Measurements from ENCODE around the gene ASIC5. TPM values are rescaled to one million over a fixed set of nuclear protein-coding genes. Genes with fewer than 3 reads are reported as not detected.

The ASIC5 gene, protein sequence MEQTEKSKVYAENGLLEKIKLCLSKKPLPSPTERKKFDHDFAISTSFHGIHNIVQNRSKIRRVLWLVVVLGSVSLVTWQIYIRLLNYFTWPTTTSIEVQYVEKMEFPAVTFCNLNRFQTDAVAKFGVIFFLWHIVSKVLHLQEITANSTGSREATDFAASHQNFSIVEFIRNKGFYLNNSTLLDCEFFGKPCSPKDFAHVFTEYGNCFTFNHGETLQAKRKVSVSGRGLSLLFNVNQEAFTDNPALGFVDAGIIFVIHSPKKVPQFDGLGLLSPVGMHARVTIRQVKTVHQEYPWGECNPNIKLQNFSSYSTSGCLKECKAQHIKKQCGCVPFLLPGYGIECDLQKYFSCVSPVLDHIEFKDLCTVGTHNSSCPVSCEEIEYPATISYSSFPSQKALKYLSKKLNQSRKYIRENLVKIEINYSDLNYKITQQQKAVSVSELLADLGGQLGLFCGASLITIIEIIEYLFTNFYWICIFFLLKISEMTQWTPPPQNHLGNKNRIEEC
- not detected for polyA plus RNA-seq (2013, experiment 1 of 2)
- polyA plus RNA-seq (2013, experiment 2 of 2), result not detected

GRCh38 chr4:155866177-155866576 lies at the start of gene ASIC5:
TSS of gene ASIC5 (minus strand) at chr4:155866277. CDS start at chr4:155866226, 51 bp downstream.
- Histone ChIP-seq H3K79me1 (replicated peaks; ENCODE audit: low read length, poor library complexity, severe bottlenecking) (no peaks in the 10 kb centered on the region), H3K36me3 (ENCODE audit: control insufficient read depth in 1 of 2, insufficient read depth in 2 of 2, low read depth in 1 of 2, low read length in 2 of 2) (no peaks in the 10 kb centered on the region), H3K9me3 (ENCODE audit: control insufficient read depth, low read length) (no peaks in the 10 kb centered on the region), H4K91ac (ENCODE audit: low read length) (no peak within 1 kb of the TSS), H3K23ac (ENCODE audit: low read length in 2 of 2) (no peak within 1 kb of the TSS), H2AFZ (ENCODE audit: low read depth, low read length) (no peak within 1 kb of the TSS), H3K18ac (ENCODE audit: low read depth in 1 of 2, low read length in 2 of 2) (no peak within 1 kb of the TSS), H3K27ac (ENCODE audit: low read length, poor library complexity, severe bottlenecking) (no peak within 1 kb of the TSS), H3K9ac (ENCODE audit: low read length) (no peak within 1 kb of the TSS), H3K4me3 (ENCODE audit: insufficient read depth in 1 of 2, low read depth in 1 of 2, low read length in 2 of 2) (no peak within 1 kb of the TSS), H3K14ac (ENCODE audit: low read length in 2 of 2) (no peak within 1 kb of the TSS), H3K4ac (ENCODE audit: low read depth in 1 of 2, low read length in 2 of 2) (no peak within 1 kb of the TSS), H3K4me1 (ENCODE audit: control insufficient read depth, insufficient read depth, low read depth, low read length) (no peaks in the 10 kb centered on the region), H3K4me2 (ENCODE audit: low read length, poor library complexity, severe bottlenecking) (no peak within 1 kb of the TSS), H4K8ac (ENCODE audit: low read length) (no peak within 1 kb of the TSS), H2BK120ac (ENCODE audit: low read depth, low read length) (no peak within 1 kb of the TSS), H2BK12ac (ENCODE audit: low read length in 2 of 2) (no peak within 1 kb of the TSS), H2BK15ac (ENCODE audit: low read depth, poor library complexity, severe bottlenecking) (no peak within 1 kb of the TSS), H3K27me3 (ENCODE audit: control insufficient read depth in 1 of 2, insufficient read depth in 1 of 2, low read length in 2 of 2) (no peaks in the 10 kb centered on the region), H2BK5ac (ENCODE audit: low read depth, low read length, poor library complexity, severe bottlenecking) (no peak within 1 kb of the TSS), H2AK5ac (ENCODE audit: low read length, severe bottlenecking) (no peak within 1 kb of the TSS)
- WGBS, result no CpG with 5 or more reads among the region's 1 CpG
- no peak for DNase-seq

- H3K36me3 ChIP-seq (ENCODE audit: control insufficient read depth in 1 of 2, insufficient read depth in 2 of 2, low read depth in 1 of 2, low read length in 2 of 2), result no peaks in the 10 kb centered on the region
- H2BK15ac ChIP-seq (ENCODE audit: low read depth, poor library complexity, severe bottlenecking), result no peak overlapping the region
- no peak overlapping the region for H2BK5ac ChIP-seq (ENCODE audit: low read depth, low read length, poor library complexity, severe bottlenecking)
- no peaks in the 10 kb centered on the region for H3K9me3 ChIP-seq (ENCODE audit: control insufficient read depth, low read length)
- DNase-seq, result no peak
- H2BK12ac ChIP-seq (ENCODE audit: low read length in 2 of 2), result no peak overlapping the region
- H3K4ac ChIP-seq (ENCODE audit: low read depth in 1 of 2, low read length in 2 of 2), result no peak overlapping the region
- H2AK5ac ChIP-seq (ENCODE audit: low read length, severe bottlenecking), result no peak overlapping the region
- no peak overlapping the region for H3K27ac ChIP-seq (ENCODE audit: low read length, poor library complexity, severe bottlenecking)
- H2BK120ac ChIP-seq (ENCODE audit: low read depth, low read length), result no peak overlapping the region
- WGBS, result 80% methylated on average over 2 of the region's 5 CpGs
- no peak overlapping the region for H2AFZ ChIP-seq (ENCODE audit: low read depth, low read length)
- H3K4me2 ChIP-seq (ENCODE audit: low read length, poor library complexity, severe bottlenecking), result no peak overlapping the region
- H3K4me3 ChIP-seq (ENCODE audit: insufficient read depth in 1 of 2, low read depth in 1 of 2, low read length in 2 of 2), result no peak overlapping the region
- no peak overlapping the region for H3K23ac ChIP-seq (ENCODE audit: low read length in 2 of 2)
- no peaks in the 10 kb centered on the region for H3K27me3 ChIP-seq (ENCODE audit: control insufficient read depth in 1 of 2, insufficient read depth in 1 of 2, low read length in 2 of 2)
- no peak overlapping the region for H4K8ac ChIP-seq (ENCODE audit: low read length)
- no peaks in the 10 kb centered on the region for H3K79me1 ChIP-seq (replicated peaks; ENCODE audit: low read length, poor library complexity, severe bottlenecking)
- H3K9ac ChIP-seq (ENCODE audit: low read length), result no peak overlapping the region
- H3K14ac ChIP-seq (ENCODE audit: low read length in 2 of 2), result no peak overlapping the region
- no peaks in the 10 kb centered on the region for H3K4me1 ChIP-seq (ENCODE audit: control insufficient read depth, insufficient read depth, low read depth, low read length)
- no peak overlapping the region for H4K91ac ChIP-seq (ENCODE audit: low read length)
- H3K18ac ChIP-seq (ENCODE audit: low read depth in 1 of 2, low read length in 2 of 2), result no peak overlapping the region
These were observed 48.7 kb upstream of the ASIC5 start for GRCh38 chr4:155914782-155915181.

DNA sequence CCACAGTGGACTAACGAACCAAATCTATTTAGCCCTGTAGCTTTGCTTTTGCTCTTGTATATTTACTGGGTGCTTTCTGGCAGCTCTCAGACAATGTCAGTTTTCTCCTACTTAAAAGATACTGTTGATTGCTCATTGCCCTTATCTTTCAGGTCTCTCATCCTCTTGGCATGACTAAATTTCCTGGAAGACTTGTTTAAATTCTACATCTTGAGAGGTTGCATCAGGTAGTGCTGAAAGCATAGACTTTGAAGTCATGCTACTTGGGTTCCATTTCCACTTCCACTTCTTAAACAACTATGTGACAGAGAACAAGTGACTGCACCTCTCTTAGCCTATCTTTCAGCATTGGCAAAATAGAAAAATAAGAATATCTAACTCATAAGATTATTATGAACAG lies 45.8 kb upstream of the ASIC5 start:
- Histone ChIP-seq H3K18ac (ENCODE audit: low read depth in 1 of 2, low read length in 2 of 2) (no peak overlapping the region), H2BK12ac (ENCODE audit: low read length in 2 of 2) (no peak overlapping the region), H3K79me1 (replicated peaks; ENCODE audit: low read length, poor library complexity, severe bottlenecking) (no peaks in the 10 kb centered on the region), H4K91ac (ENCODE audit: low read length) (no peak overlapping the region), H3K14ac (ENCODE audit: low read length in 2 of 2) (no peak overlapping the region), H4K8ac (ENCODE audit: low read length) (no peak overlapping the region), H3K4me3 (ENCODE audit: insufficient read depth in 1 of 2, low read depth in 1 of 2, low read length in 2 of 2) (no peak overlapping the region), H3K23ac (ENCODE audit: low read length in 2 of 2) (no peak overlapping the region), H3K27me3 (ENCODE audit: control insufficient read depth in 1 of 2, insufficient read depth in 1 of 2, low read length in 2 of 2) (no peaks in the 10 kb centered on the region), H3K9ac (ENCODE audit: low read length) (no peak overlapping the region), H3K4me2 (ENCODE audit: low read length, poor library complexity, severe bottlenecking) (no peak overlapping the region), H3K27ac (ENCODE audit: low read length, poor library complexity, severe bottlenecking) (no peak overlapping the region), H2BK120ac (ENCODE audit: low read depth, low read length) (no peak overlapping the region), H2BK5ac (ENCODE audit: low read depth, low read length, poor library complexity, severe bottlenecking) (no peak overlapping the region), H3K36me3 (ENCODE audit: control insufficient read depth in 1 of 2, insufficient read depth in 2 of 2, low read depth in 1 of 2, low read length in 2 of 2) (no peaks in the 10 kb centered on the region), H3K4ac (ENCODE audit: low read depth in 1 of 2, low read length in 2 of 2) (no peak overlapping the region), H3K9me3 (ENCODE audit: control insufficient read depth, low read length) (no peaks in the 10 kb centered on the region), H2BK15ac (ENCODE audit: low read depth, poor library complexity, severe bottlenecking) (no peak overlapping the region), H2AFZ (ENCODE audit: low read depth, low read length) (no peak overlapping the region), H2AK5ac (ENCODE audit: low read length, severe bottlenecking) (no peak overlapping the region), H3K4me1 (ENCODE audit: control insufficient read depth, insufficient read depth, low read depth, low read length) (no peaks in the 10 kb centered on the region)
- 67% methylated on average over 1 of the region's 1 CpG for WGBS
- DNase-seq, result peak; percentile 10

- Histone ChIP-seq H2BK12ac (ENCODE audit: low read length in 2 of 2) (no peak overlapping the region), H2BK15ac (ENCODE audit: low read depth, poor library complexity, severe bottlenecking) (no peak overlapping the region), H2AK5ac (ENCODE audit: low read length, severe bottlenecking) (no peak overlapping the region), H3K4ac (ENCODE audit: low read depth in 1 of 2, low read length in 2 of 2) (no peak overlapping the region), H3K4me2 (ENCODE audit: low read length, poor library complexity, severe bottlenecking) (no peak overlapping the region), H3K79me1 (replicated peaks; ENCODE audit: low read length, poor library complexity, severe bottlenecking) (no peaks in the 10 kb centered on the region), H2AFZ (ENCODE audit: low read depth, low read length) (no peak overlapping the region), H3K14ac (ENCODE audit: low read length in 2 of 2) (no peak overlapping the region), H2BK120ac (ENCODE audit: low read depth, low read length) (no peak overlapping the region), H3K23ac (ENCODE audit: low read length in 2 of 2) (no peak overlapping the region), H3K18ac (ENCODE audit: low read depth in 1 of 2, low read length in 2 of 2) (no peak overlapping the region), H3K4me3 (ENCODE audit: insufficient read depth in 1 of 2, low read depth in 1 of 2, low read length in 2 of 2) (no peak overlapping the region), H3K36me3 (ENCODE audit: control insufficient read depth in 1 of 2, insufficient read depth in 2 of 2, low read depth in 1 of 2, low read length in 2 of 2) (no peaks in the 10 kb centered on the region), H4K8ac (ENCODE audit: low read length) (no peak overlapping the region), H3K9ac (ENCODE audit: low read length) (no peak overlapping the region), H2BK5ac (ENCODE audit: low read depth, low read length, poor library complexity, severe bottlenecking) (no peak overlapping the region), H3K4me1 (ENCODE audit: control insufficient read depth, insufficient read depth, low read depth, low read length) (no peaks in the 10 kb centered on the region), H3K9me3 (ENCODE audit: control insufficient read depth, low read length) (no peaks in the 10 kb centered on the region), H4K91ac (ENCODE audit: low read length) (no peak overlapping the region), H3K27ac (ENCODE audit: low read length, poor library complexity, severe bottlenecking) (no peak overlapping the region), H3K27me3 (ENCODE audit: control insufficient read depth in 1 of 2, insufficient read depth in 1 of 2, low read length in 2 of 2) (no peaks in the 10 kb centered on the region)
- WGBS, result 100% methylated on average over 2 of the region's 3 CpGs
- no peak for DNase-seq
These were observed 43.6 kb upstream of the ASIC5 start for GRCh38 chr4:155909615-155910226.
